Stimulated activated CD4-positive, alpha-beta T cell treated with anti-CD3 and anti-CD28 coated beads, Interleukin-4, amount 100 ng/mL, for 4 hours (primary cell): ENCODE data around the gene ZNF362.
A peak's percentile ranks its signal among the peaks of the same experiment; 100 is the strongest.
"Not testable (repeated sequence)": the region's sequence is repeated elsewhere in the genome, so short reads cannot be mapped to it uniquely, and the experiment has no call there.

Source experiments
- DNase-seq, 2 experiments: peaks; one replicate each; pipeline ENCODE4 v3.0.0-alpha.2; 2020

ZNF362 gene, protein sequence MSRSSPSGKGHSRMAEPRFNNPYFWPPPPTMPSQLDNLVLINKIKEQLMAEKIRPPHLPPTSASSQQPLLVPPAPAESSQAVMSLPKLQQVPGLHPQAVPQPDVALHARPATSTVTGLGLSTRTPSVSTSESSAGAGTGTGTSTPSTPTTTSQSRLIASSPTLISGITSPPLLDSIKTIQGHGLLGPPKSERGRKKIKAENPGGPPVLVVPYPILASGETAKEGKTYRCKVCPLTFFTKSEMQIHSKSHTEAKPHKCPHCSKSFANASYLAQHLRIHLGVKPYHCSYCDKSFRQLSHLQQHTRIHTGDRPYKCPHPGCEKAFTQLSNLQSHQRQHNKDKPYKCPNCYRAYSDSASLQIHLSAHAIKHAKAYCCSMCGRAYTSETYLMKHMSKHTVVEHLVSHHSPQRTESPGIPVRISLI

DNA sequence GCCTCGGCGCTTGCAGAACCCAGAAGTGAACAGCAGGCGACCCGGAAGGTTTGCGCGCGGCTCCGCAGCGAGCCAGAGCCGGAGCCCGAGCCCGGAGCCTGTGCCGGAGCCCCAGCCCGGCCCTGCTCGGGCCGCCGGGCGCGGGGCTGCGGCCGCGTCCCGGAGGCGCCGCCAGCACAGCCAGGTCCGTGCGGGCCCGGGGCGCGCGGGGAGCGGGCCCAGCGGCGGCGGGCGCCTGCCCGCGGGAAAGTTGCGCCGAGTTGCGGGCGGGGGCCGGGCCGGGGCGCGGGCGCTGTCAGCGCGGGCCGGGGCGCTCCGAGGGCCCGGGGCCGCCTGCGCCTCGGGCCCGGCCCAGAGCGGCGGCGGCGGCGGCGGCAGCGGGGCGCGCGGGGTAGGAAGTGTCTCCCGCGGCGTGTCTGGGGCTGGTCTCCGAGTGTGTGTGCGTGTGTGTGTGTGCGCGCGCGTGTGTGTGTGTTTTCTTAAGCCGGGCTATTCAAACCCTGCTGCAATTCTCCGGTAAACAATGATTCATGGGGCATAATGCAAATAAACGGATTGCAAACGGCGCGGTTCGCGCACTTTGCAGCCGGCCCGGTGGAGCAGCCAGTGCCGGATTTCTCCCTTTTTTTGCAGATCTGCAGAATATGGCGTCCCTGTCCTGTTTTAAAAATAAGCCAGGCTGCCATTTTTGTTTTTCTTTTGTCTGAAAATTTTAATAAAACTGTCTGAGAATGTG is at the start of gene ZNF362:
Gene ZNF362, plus strand, starts transcription at position 22 of the 736 bp plus-strand sequence. CDS start 14,083 bp downstream, outside the sequence.
- peak; percentile 64 to 69 for DNase-seq

DNA sequence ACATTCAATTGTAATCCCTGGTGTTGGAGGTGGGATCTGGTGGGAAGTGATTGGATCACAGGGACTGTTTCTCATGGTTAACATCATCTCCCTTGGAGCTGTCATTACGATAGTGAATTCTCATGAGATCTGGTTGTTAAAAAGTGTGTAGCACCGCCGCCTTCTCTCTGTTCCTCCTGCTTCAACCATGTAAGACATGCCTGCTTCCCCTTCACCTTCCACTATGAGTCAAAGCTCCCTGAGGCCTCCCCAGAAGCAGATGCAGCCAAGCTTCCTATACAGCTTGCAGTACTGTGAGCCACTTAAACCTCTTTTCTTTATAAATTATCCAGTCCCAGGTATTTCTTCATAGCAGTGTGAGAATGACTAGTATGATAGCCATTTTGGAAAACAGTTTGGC is 44.3 kb upstream of the ZNF362 start:
- DNase-seq = no peak

DNA sequence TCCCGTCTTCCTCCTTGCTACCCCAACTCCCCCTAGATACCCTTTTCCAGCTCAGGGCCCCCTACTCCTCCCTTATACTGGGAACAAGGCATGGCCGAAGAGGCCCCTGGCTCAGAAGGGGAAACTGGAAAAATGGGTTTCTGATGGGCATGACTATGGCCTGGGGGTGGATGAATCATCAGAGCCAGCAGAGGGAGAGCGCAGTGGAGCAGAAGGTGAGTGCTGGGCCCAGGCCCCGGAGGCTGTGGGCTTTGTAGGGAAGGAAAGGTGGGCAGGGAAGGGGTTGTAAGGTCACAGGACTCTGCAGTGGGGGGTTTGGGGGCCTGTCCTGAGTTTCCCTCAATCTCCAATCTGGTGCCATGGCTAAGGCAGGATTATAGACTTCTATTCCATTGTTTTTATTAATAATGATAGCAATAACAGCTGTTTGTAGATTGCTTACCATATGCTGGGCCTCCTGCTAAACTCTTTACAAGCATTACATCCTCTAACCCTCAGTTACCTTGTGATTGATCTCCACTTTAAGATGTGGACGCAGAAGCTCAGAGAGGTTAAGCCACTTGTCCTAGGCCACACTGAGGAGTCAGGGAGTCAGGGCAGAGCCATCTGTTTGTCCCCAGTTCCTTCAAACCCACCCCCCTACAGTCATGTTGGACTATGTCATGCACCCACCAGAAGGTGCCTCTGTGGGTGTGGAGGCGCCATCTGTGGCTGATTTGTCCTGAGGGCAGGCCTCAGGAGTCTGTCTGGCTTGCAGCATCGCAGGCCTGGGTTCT is 36.2 kb upstream of the ZNF362 start:
- no peak for DNase-seq

DNA sequence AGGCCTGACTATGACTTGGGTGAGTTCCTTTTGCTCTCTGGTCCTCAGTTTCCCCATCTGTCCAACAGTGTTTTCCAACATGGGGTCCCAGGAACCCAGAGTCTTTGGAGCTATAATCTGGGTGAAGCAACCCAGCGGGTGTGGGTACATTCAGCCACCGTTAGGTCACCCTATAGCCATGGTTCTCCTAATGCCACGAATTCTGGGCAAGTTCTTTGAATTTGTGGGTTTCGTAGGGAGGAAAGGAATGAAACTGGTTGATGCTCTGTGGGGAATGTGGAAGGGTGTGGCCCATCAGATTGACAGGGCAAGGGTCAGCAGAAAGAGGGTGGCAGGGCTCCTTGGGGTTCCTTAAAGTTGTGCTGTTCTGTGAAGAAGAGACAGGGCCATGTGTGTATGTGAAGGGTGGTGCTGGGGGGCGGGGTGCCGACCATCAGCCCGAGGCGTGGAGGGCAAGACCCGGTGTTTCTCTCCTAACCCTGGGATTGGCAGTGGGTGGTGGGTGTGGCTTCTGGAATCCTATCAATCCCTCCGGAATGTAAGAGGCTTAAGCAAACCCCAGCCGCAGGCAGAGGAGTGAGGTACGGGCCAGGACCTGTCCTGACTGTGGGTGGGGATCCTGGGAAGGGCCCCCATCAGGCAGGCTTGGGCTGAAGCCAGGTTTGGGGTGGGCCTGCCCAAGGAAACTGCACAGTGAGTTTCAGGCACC is 35.5 kb upstream of the ZNF362 start:
- no peak for DNase-seq

DNA sequence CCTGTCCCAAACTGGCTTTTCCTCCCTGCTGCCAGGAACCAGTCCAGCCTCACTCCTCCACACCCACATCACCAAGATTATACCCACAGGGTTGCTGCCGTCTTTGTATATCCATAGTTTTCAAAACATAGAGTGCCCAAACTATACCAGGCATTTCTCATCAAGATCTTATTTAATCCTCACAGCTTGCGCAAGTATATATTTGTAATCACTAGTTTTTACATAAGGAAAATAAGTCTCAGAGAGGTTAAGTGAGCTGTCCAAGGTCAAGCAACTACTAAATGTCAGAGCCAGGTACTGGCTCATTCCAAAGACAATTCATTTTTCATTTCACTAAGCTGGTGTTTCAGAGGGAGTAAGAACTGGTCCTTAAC is 34.9 kb upstream of the ZNF362 start:
- no peak for DNase-seq

DNA sequence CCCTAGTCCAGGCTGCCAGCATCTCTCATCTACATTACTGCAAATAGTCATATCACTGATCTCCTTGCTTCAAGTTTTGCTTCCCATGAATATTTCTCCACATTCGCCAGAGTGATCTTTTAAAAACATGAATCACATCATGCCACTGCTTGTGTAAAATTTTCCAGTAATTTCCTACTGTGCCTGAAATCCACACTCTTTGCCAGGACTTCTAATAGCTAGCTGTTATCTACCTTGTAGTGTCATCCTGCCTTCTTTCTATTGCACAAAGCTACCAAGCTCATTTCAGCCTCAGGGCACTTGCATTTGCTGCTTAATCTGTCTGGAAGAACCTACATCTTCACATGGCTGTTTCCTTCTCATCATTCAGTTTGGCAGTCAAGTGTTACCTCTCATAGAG is 33.9 kb upstream of the ZNF362 start:
- no peak for DNase-seq

DNA sequence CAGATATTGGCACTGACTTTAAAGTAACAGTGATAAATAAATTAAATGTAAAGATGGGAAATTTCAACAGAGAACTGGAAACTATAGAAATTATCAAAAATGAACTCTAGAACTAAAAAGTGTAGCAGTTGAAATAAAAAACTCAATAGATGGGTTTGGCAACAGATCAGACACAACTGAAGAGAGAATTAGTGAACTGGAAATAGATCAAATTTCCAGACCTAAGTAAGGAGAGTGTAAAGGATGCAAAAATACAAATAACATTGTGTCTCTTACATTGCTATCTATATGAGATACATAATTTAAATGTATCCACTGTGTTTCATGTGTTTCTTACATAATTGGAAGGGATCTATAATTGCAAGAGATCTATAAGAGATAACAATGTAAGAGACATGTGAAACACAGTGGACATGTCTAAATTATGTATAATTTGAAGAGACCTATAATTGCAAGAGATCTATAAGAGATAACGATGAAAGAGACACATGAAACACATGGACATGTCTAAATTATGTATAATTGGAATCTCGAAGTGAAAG is 32.1 kb upstream of the ZNF362 start:
- no peak for DNase-seq

DNA sequence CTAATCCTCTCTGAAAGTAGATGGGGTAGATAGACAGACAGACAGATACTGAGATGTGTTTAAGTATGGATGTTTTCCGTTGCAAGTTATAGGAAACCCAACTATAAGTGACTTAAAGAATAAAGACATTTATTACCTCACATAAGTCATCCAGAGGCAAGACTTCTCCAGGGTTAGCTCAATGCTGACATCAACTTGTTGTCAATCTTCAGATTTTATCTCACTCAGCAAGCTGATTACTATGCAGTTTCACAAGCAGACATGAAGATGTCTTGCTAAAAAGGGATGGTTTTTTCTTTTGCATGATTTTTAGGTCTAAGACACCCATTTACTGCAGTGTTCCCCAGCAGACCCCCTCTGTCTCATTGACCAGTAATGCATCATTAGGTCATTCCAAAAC is 30.7 kb upstream of the ZNF362 start:
- DNase-seq = no peak

DNA sequence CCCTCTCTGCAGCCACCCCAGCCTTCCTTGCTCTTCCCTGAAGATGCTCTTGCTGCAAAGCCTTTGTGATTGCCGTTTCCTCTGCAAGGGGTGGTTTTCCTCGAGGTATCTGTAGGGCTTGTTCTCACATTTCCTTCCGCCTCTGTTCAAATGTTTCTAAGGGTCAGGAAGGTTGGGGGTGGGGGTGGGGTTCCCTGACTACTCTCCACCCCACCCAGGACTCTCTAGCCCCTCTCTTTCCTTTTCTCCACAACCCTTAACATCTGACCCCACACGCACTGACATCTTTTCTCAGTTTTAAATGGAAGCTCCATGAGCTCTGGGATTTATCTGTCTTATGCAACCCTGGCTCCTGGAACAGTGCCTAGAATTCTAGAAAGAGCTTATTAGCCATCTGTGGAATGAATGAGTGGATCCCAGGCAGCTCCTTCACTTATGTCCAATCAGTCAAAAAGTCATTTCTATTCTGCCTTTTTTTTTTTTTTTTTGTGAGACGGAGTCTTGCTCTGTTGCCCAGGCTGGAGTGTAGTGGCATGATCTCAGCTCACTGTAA is 27.3 kb upstream of the ZNF362 start:
- no peak for DNase-seq

DNA sequence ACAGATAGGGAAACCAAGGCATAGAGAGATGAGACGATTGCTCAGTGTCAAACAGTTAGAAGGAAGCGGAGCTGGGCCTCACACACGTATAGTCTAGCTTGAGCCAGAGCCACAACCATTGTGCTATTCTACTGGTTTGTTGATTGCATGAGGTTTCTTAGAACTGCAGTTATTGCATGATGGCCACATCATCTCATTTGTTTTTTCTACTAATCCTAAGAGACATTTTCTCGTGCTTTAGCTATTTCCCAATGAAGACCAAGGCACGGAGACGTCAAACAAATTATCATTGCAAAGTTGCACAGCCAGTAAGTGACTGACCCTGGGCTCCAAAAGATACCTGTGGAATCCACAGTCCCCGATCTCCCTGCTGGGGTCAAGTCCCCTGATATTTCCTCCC is 25.1 kb upstream of the ZNF362 start:
- DNase-seq = no peak

DNA sequence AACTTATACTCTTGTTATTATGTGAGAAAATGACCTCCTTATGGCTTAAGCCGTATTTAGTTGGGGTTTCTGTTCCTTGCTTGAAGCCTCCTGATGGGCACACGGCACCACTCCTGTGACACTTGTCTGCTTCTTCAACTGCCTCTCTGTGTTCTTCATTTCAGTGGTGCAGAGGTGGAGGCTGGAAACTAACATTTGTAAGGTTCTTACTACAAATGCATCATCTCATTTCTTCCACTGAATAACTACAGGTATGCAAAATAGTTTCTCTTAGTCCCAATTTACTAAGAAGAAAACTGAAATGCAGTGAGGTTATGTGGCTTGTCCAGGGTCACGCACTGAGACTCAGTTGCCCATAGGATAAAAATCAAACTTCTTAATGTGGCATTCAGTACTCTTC is 23.6 kb upstream of the ZNF362 start:
- DNase-seq = no peak

DNA sequence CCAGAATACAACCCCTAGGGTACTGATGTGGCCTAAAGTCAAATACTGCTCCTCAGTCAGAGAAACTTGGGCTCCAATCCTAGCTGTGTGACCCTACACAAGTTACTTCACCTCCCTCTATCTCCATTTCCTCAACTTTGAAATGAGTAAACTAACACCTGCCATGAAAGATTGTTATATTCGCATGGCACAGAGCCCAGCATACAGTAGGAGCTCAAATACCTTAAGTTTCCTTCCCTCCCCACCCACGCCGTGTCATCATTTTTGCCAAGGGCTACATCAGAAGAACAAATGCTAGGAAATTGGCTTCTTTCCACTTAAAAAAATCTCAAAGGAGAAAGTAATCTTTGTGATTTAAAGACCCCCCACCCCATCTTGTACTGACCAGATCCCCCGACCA is 22.2 kb upstream of the ZNF362 start:
- no peak for DNase-seq

DNA sequence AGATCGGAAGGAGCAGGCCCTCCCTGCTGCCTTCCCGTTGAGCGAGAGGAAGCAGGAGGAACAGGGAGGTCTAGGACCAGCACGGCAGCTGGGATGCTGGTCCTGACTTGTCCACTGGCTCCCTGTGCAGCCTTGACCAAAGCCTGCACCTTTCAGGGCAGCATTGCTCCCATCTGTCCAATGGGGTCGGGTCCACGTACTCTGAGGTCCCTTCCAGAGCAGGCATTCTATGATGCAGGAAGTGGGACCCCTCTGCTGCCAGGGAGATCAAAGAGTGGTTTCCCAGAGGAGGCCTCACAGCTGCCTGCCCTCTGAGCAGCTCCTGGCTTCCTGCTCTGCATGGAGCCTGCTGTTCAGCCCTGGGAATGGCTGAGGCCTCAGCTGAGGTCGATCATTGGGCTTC is 21.7 kb upstream of the ZNF362 start:
- DNase-seq = no peak

DNA sequence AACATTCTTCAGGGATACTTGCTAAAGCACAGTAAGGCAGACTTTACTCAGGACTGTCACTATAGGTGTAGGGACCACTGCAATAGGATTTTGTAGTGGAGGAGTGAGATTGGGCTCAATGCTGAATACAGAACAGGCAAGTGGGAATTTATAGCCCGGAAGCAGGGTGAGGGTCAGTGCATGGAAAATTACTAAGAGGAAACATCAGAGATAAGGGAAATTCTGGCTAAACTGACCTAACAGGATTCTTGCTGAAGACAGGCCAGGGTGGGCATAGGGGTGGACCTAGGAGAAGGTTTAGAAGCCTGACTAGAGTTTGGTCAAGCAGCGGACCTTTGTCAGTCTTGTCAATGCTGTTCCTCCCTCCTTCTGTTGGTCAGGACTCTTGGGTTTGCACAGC is 20.8 kb upstream of the ZNF362 start:
- no peak for DNase-seq

DNA sequence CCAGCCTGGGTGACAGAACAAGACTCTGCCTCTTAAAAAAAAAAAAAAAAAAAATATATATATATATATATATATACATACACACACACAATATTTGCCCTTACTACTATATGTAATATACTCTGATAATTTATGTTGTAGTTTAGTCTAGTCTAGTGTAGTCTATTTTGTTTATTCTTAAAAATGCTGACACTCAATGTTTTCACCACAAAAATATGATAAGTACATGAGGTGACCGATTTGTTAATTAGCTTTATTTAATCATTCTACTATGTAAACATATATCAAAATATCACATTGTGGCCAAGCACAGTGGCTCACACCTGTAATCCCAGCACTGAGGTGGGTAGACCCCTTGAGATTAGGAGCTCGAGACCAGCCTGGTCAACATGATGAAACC is 19.8 kb upstream of the ZNF362 start:
- DNase-seq = no peak

DNA sequence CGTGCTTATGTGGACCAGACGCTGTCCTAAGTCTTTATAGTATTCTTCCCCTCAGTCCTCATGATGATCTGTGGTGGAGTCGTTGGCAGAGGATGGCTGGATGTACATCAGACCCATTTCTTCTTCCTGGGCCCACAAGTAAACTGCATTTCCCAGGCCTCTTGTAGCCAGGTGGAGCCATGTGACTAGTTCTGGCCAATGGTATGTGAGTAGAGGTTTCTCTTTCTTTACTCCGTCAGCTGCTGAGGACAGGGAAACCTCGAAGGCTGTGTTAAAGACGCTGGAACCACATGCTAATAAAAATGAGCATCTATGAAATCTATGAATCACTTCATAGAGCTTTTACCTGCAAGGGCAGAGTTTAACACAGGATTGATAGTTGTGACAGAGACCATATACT is 18.7 kb upstream of the ZNF362 start:
- DNase-seq = no peak

DNA sequence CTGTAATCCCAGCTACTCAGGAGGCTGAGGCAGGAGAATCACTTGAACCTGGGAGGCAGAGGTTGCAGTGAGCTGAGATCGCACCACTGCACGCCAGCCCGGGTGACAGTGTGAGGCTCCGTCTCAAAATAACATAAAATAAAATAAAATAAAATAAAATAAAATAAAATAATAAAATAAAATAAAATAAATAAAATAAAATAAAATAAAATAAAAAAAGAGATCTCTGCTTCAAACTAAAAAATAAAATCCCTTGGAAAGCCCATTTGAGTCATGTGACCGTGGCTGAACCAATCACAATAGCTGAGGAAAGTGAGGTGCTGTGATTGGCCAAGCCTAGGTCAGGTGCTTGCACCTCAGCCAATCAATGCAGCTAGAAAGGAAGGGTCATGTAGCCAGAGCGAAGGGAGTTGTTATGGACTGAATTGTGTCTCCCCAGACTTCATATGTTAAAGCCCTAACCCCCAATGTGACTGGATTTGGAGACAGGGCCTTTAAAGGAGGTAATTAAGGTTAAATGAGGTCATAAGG is 18.0 kb upstream of the ZNF362 start:
- not testable (repeated sequence) for DNase-seq

DNA sequence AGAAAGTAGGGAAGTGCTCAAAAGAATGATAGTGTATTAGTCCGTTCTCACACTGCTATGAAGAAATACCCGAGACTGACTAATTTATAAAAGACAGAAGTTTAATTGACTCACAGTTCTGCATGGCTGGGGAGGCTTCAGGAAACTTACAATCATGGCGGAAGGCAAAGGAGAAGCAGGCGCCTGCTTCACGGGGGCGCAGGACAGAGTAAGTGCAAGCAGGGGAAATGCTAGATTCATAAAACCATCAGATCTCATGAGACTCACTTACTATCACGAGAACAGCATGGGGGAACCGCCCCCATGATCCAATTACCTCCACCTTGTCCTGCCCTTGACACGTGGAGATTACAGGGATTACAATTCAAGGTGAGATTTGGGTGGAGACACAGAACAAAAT is 16.9 kb upstream of the ZNF362 start:
- not testable (repeated sequence) for DNase-seq

DNA sequence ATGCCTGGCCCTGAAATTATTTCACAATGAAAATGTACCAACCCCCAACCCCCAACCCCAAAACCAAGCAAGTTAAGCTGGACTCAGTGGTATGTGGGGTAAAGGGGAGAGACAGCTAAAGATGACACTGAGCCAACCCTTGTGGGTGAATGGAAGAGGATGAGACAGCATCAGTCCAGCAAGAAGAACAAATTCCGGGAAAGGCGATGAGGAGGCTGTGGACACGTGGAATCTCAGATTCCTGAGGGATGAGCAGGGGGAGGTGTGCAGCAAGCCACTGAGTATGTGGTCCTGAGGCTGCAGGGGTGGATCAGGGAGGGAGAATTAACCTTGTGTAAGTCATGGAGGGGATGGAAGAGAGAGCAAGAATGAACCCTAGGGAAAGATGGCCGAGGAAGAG is 14.4 kb upstream of the ZNF362 start:
- no peak for DNase-seq

DNA sequence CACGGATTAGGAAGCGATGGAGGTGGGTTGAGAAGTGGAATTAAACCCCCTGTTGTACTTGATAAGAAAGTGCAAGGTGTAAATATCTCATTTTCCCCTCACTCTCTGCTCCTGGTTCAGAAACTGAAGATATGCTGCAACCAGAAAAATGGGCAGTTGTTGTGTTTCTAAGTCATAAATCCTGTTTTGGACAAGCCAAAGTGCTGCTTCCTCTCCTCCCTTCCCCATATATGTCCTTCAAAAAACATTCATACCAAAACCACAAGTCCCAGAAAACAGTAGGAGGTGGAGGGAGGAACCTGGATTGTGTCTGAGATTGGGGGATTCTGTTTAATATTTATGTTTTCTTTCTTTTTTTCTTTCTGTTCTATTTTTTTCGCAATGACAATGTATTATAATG is 13.6 kb upstream of the ZNF362 start:
- DNase-seq = no peak

DNA sequence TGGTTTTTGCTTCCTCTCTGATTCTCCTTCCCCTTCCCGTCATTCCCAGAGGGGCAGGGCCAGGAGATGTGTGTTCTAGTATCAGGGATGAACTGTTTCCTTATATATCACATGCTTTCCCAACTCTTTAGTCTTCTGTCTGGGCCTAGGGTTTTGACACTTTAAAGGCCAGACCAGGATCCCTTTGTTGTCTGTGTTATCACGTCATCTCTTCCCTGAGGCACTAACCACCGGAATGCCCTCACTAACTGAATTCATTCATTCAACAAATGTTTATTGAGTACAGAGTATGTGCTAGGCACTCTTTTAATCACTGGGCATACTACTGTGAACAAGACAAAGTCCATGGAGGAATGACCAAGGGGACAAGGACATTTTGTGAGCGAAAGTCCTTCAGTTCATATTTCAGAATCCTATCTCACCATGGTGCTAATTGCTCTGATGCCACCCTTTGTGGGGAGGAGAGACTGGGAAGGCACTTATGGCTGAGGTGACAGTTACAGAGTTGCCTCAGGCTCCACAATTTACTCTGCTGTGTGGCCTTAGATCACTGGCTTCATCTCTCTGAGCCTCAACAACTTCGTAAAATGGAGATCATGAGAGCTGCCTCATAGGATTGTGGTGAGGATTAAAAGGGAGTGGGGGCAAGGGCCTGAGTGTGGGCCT is 12.0 kb upstream of the ZNF362 start:
- DNase-seq = no peak

DNA sequence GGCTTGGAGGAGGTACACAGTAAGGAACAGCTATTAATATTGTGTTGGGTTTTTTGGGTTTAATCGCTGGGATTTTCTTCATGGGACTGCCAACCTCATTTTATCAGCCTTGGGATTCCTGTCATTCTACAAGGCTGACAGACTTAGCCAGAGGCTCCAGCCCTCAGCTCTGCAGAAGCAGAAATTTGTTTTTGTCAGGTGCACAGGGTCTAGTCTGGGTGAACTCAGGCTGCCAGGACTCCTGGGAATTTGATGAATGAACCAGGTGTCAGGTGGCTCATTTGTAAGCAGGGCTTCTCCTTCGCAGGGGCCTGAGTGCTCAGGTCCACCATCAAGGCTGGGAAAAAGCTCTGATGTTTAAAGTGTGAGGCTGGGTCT is 11.5 kb upstream of the ZNF362 start:
- no peak for DNase-seq
